ENCODE measurements around the gene SORL1.
"Not testable (repeated sequence)": the region's sequence is repeated elsewhere in the genome, so short reads cannot be mapped to it uniquely, and the experiment has no call there.

SORL1 gene

GRCh38 chr11:121634273-121634672, 182.2 kb downstream of the SORL1 start:
- H3K4me3 ChIP-seq (ENCODE audit: low read length) = no peak overlapping the region
- H3K27me3 ChIP-seq (ENCODE audit: control insufficient read depth, insufficient read depth, low read length) = no peaks in the 10 kb centered on the region
- H3K27ac ChIP-seq (ENCODE audit: low read length) = no peak overlapping the region
- H3K9ac ChIP-seq (ENCODE audit: low read length) = no peak overlapping the region
- peaks cover 11% of the 10 kb centered on the region for H3K4me1 ChIP-seq (ENCODE audit: control insufficient read depth, low read depth, low read length)
- no peaks in the 10 kb centered on the region for H3K9me3 ChIP-seq (ENCODE audit: control insufficient read depth, low read depth, low read length)
- H3K36me3 ChIP-seq (ENCODE audit: control insufficient read depth, low read depth, low read length) = peaks cover 11% of the 10 kb centered on the region

GRCh38 chr11:121634889-121635288, 182.8 kb downstream of the SORL1 start:
- H3K4me1 ChIP-seq (ENCODE audit: control insufficient read depth, low read depth, low read length) = peaks cover 11% of the 10 kb centered on the region
- H3K27me3 ChIP-seq (ENCODE audit: control insufficient read depth, insufficient read depth, low read length) = no peaks in the 10 kb centered on the region
- H3K36me3 ChIP-seq (ENCODE audit: control insufficient read depth, low read depth, low read length) = peaks cover 10% of the 10 kb centered on the region
- no peak overlapping the region for H3K4me3 ChIP-seq (ENCODE audit: low read length)
- no peaks in the 10 kb centered on the region for H3K9me3 ChIP-seq (ENCODE audit: control insufficient read depth, low read depth, low read length)
- no peak overlapping the region for H3K9ac ChIP-seq (ENCODE audit: low read length)
- no peak overlapping the region for H3K27ac ChIP-seq (ENCODE audit: low read length)

GRCh38 chr11:121636081-121636799, 184.1 kb downstream of the SORL1 start:
- Histone ChIP-seq H3K9ac (ENCODE audit: low read length) (no peak overlapping the region), H3K27me3 (ENCODE audit: control insufficient read depth, insufficient read depth, low read length) (no peaks in the 10 kb centered on the region), H3K36me3 (ENCODE audit: control insufficient read depth, low read depth, low read length) (peaks cover 6% of the 10 kb centered on the region), H3K9me3 (ENCODE audit: control insufficient read depth, low read depth, low read length) (no peaks in the 10 kb centered on the region), H3K27ac (ENCODE audit: low read length) (no peak overlapping the region), H3K4me3 (ENCODE audit: low read length) (no peak overlapping the region), H3K4me1 (ENCODE audit: control insufficient read depth, low read depth, low read length) (peaks cover 11% of the 10 kb centered on the region)

- Histone ChIP-seq H3K9ac (ENCODE audit: low read length) (no peak overlapping the region), H3K4me3 (ENCODE audit: low read length) (no peak overlapping the region), H3K27ac (ENCODE audit: low read length) (no peak overlapping the region), H3K27me3 (ENCODE audit: control insufficient read depth, insufficient read depth, low read length) (no peaks in the 10 kb centered on the region), H3K9me3 (ENCODE audit: control insufficient read depth, low read depth, low read length) (no peaks in the 10 kb centered on the region), H3K4me1 (ENCODE audit: control insufficient read depth, low read depth, low read length) (peaks cover 11% of the 10 kb centered on the region), H3K36me3 (ENCODE audit: control insufficient read depth, low read depth, low read length) (peaks cover 6% of the 10 kb centered on the region)
These were observed 184.7 kb downstream of the SORL1 start for GRCh38 chr11:121636800-121637176.

GRCh38 chr11:121637587-121637986, 185.5 kb downstream of the SORL1 start:
- H3K9ac ChIP-seq (ENCODE audit: low read length); H3K27ac ChIP-seq (ENCODE audit: low read length); H3K27me3 ChIP-seq (ENCODE audit: control insufficient read depth, insufficient read depth, low read length); H3K9me3 ChIP-seq (ENCODE audit: control insufficient read depth, low read depth, low read length); H3K4me3 ChIP-seq (ENCODE audit: low read length); H3K36me3 ChIP-seq (ENCODE audit: control insufficient read depth, low read depth, low read length): not testable (repeated sequence)
- H3K4me1 ChIP-seq (ENCODE audit: control insufficient read depth, low read depth, low read length) = peaks cover 11% of the 10 kb centered on the region

- H3K9ac ChIP-seq (ENCODE audit: low read length) = no peak overlapping the region
- peaks cover 11% of the 10 kb centered on the region for H3K4me1 ChIP-seq (ENCODE audit: control insufficient read depth, low read depth, low read length)
- H3K4me3 ChIP-seq (ENCODE audit: low read length) = no peak overlapping the region
- H3K36me3 ChIP-seq (ENCODE audit: control insufficient read depth, low read depth, low read length) = no peaks in the 10 kb centered on the region
- no peaks in the 10 kb centered on the region for H3K9me3 ChIP-seq (ENCODE audit: control insufficient read depth, low read depth, low read length)
- H3K27ac ChIP-seq (ENCODE audit: low read length) = no peak overlapping the region
- no peaks in the 10 kb centered on the region for H3K27me3 ChIP-seq (ENCODE audit: control insufficient read depth, insufficient read depth, low read length)
These were observed 191.5 kb downstream of the SORL1 start for GRCh38 chr11:121643479-121644186.

- H3K36me3 ChIP-seq (ENCODE audit: control insufficient read depth, low read depth, low read length) = no peaks in the 10 kb centered on the region
- no peak overlapping the region for H3K4me3 ChIP-seq (ENCODE audit: low read length)
- no peaks in the 10 kb centered on the region for H3K27me3 ChIP-seq (ENCODE audit: control insufficient read depth, insufficient read depth, low read length)
- no peak overlapping the region for H3K27ac ChIP-seq (ENCODE audit: low read length)
- no peak overlapping the region for H3K9ac ChIP-seq (ENCODE audit: low read length)
- H3K4me1 ChIP-seq (ENCODE audit: control insufficient read depth, low read depth, low read length) = peaks cover 11% of the 10 kb centered on the region
- H3K9me3 ChIP-seq (ENCODE audit: control insufficient read depth, low read depth, low read length) = no peaks in the 10 kb centered on the region
These were observed 192.0 kb downstream of the SORL1 start for GRCh38 chr11:121644187-121644512.

GRCh38 chr11:121645001-121645400, 192.9 kb downstream of the SORL1 start:
- H3K36me3 ChIP-seq (ENCODE audit: control insufficient read depth, low read depth, low read length) = no peaks in the 10 kb centered on the region
- peaks cover 11% of the 10 kb centered on the region for H3K4me1 ChIP-seq (ENCODE audit: control insufficient read depth, low read depth, low read length)
- no peak overlapping the region for H3K9ac ChIP-seq (ENCODE audit: low read length)
- no peaks in the 10 kb centered on the region for H3K9me3 ChIP-seq (ENCODE audit: control insufficient read depth, low read depth, low read length)
- H3K27ac ChIP-seq (ENCODE audit: low read length) = no peak overlapping the region
- H3K27me3 ChIP-seq (ENCODE audit: control insufficient read depth, insufficient read depth, low read length) = no peaks in the 10 kb centered on the region
- no peak overlapping the region for H3K4me3 ChIP-seq (ENCODE audit: low read length)

- no peak overlapping the region for H3K4me3 ChIP-seq (ENCODE audit: low read length)
These were observed 193.5 kb downstream of the SORL1 start for GRCh38 chr11:121645596-121645995.

GRCh38 chr11:121648306-121648705, 196.2 kb downstream of the SORL1 start:
- Histone ChIP-seq H3K27me3 (ENCODE audit: control insufficient read depth, insufficient read depth, low read length) (no peaks in the 10 kb centered on the region), H3K9ac (ENCODE audit: low read length) (no peak overlapping the region), H3K9me3 (ENCODE audit: control insufficient read depth, low read depth, low read length) (no peaks in the 10 kb centered on the region), H3K4me1 (ENCODE audit: control insufficient read depth, low read depth, low read length) (peaks cover 18% of the 10 kb centered on the region), H3K4me3 (ENCODE audit: low read length) (no peak overlapping the region), H3K27ac (ENCODE audit: low read length) (no peak overlapping the region), H3K36me3 (ENCODE audit: control insufficient read depth, low read depth, low read length) (no peaks in the 10 kb centered on the region)

More at GRCh38 chr11:121645596-121645995, 193.5 kb downstream of the SORL1 start:
- no peak overlapping the region for H3K9ac ChIP-seq (ENCODE audit: low read length)
- H3K9me3 ChIP-seq (ENCODE audit: control insufficient read depth, low read depth, low read length) = no peaks in the 10 kb centered on the region
- H3K27me3 ChIP-seq (ENCODE audit: control insufficient read depth, insufficient read depth, low read length) = no peaks in the 10 kb centered on the region
- H3K27ac ChIP-seq (ENCODE audit: low read length) = no peak overlapping the region
- no peaks in the 10 kb centered on the region for H3K36me3 ChIP-seq (ENCODE audit: control insufficient read depth, low read depth, low read length)
- peaks cover 11% of the 10 kb centered on the region for H3K4me1 ChIP-seq (ENCODE audit: control insufficient read depth, low read depth, low read length)

- H3K9ac ChIP-seq (ENCODE audit: low read length) = no peak overlapping the region
- no peak overlapping the region for H3K4me3 ChIP-seq (ENCODE audit: low read length)
- H3K36me3 ChIP-seq (ENCODE audit: control insufficient read depth, low read depth, low read length) = no peaks in the 10 kb centered on the region
- H3K27ac ChIP-seq (ENCODE audit: low read length) = no peak overlapping the region
- H3K9me3 ChIP-seq (ENCODE audit: control insufficient read depth, low read depth, low read length) = no peaks in the 10 kb centered on the region
- H3K4me1 ChIP-seq (ENCODE audit: control insufficient read depth, low read depth, low read length) = peaks cover 15% of the 10 kb centered on the region
- H3K27me3 ChIP-seq (ENCODE audit: control insufficient read depth, insufficient read depth, low read length) = no peaks in the 10 kb centered on the region
These were observed 197.7 kb downstream of the SORL1 start for GRCh38 chr11:121649798-121650197.
